Measurements from ENCODE around the gene RAB44. TPM values are rescaled to one million over a fixed set of nuclear protein-coding genes. Genes with fewer than 3 reads are reported as not detected.

The RAB44 gene
- total RNA-seq, 2 experiments from 2014 or later = not detected

GRCh38 chr6:36671687-36672375 is 25.8 kb upstream of the RAB44 start:
- ATAC-seq = no peak
- no peaks in the 10 kb centered on the region for H3K36me3 Mint-ChIP-seq (ENCODE audit: low read depth)
- no peaks in the 10 kb centered on the region for H3K9me3 Mint-ChIP-seq (ENCODE audit: insufficient read depth)
- H3K27me3 Mint-ChIP-seq (ENCODE audit: low read depth) = no peaks in the 10 kb centered on the region
- peaks cover 20% of the 10 kb centered on the region for H3K4me1 Mint-ChIP-seq (ENCODE audit: low read depth)
- H3K4me3 Mint-ChIP-seq = no peak overlapping the region
- ChIA-PET CTCF (interaction anchor here (1.0 kb wide), 1 partner anchor 8 kb away, joined by 4 read pairs; no protein-coding TSS in a partner anchor), POLR2A (no interaction called here)
- no peak overlapping the region for H3K27ac Mint-ChIP-seq
- DNase-seq = no peak

- H3K27ac Mint-ChIP-seq = no peak overlapping the region
- no peaks in the 10 kb centered on the region for H3K27me3 Mint-ChIP-seq (ENCODE audit: low read depth)
- ChIA-PET CTCF (interaction anchor here (1.0 to 2.0 kb wide), 5 partner anchors 11 to 109 kb away, joined by 3 to 5 read pairs (median 3); no protein-coding TSS in a partner anchor), POLR2A (no interaction called here)
- no peak for DNase-seq
- H3K36me3 Mint-ChIP-seq (ENCODE audit: low read depth) = peaks cover 3% of the 10 kb centered on the region
- H3K4me1 Mint-ChIP-seq (ENCODE audit: low read depth) = peaks cover 36% of the 10 kb centered on the region
- H3K4me3 Mint-ChIP-seq = no peak overlapping the region
- H3K9me3 Mint-ChIP-seq (ENCODE audit: insufficient read depth) = no peaks in the 10 kb centered on the region
- no peak for ATAC-seq
These were observed 23.7 kb upstream of the RAB44 start for GRCh38 chr6:36673882-36674281.

GRCh38 chr6:36674942-36675341 is 22.7 kb upstream of the RAB44 start:
- peaks cover 37% of the 10 kb centered on the region for H3K4me1 Mint-ChIP-seq (ENCODE audit: low read depth)
- peaks cover 3% of the 10 kb centered on the region for H3K36me3 Mint-ChIP-seq (ENCODE audit: low read depth)
- ATAC-seq = no peak
- no peaks in the 10 kb centered on the region for H3K9me3 Mint-ChIP-seq (ENCODE audit: insufficient read depth)
- ChIA-PET CTCF (interaction anchor here (1.5 to 2.0 kb wide), 2 partner anchors 12 to 108 kb away, joined by 3 to 5 read pairs; no protein-coding TSS in a partner anchor), POLR2A (interaction anchor here (1.0 kb wide), 1 partner anchor 75 kb away, joined by 3 read pairs; no protein-coding TSS in a partner anchor)
- H3K27me3 Mint-ChIP-seq (ENCODE audit: low read depth) = no peaks in the 10 kb centered on the region
- no peak overlapping the region for H3K27ac Mint-ChIP-seq
- DNase-seq = no peak
- no peak overlapping the region for H3K4me3 Mint-ChIP-seq

GRCh38 chr6:36676141-36677058 is 21.2 kb upstream of the RAB44 start:
- Mint-ChIP-seq H3K4me1 (ENCODE audit: low read depth) (peaks cover 47% of the 10 kb centered on the region), H3K36me3 (ENCODE audit: low read depth) (peaks cover 14% of the 10 kb centered on the region), H3K27me3 (ENCODE audit: low read depth) (no peaks in the 10 kb centered on the region), H3K4me3 (peak overlapping the region; percentile 89), H3K27ac (peak overlapping the region; percentile 81), H3K9me3 (ENCODE audit: insufficient read depth) (no peaks in the 10 kb centered on the region)
- ATAC-seq = no peak
- ChIA-PET POLR2A (interaction anchor here (2.0 kb wide), 1 partner anchor 81 kb away, joined by 4 read pairs; no protein-coding TSS in a partner anchor), CTCF (interaction anchor here (0.6 to 5.0 kb wide), 9 partner anchors 9 to 253 kb away, joined by 3 to 40 read pairs (median 4); no protein-coding TSS in a partner anchor)
- no peak for DNase-seq

GRCh38 chr6:36677059-36677749 is 20.4 kb upstream of the RAB44 start:
- no peak for DNase-seq
- H3K27ac Mint-ChIP-seq = peak overlapping the region; percentile 69
- peaks cover 51% of the 10 kb centered on the region for H3K4me1 Mint-ChIP-seq (ENCODE audit: low read depth)
- H3K4me3 Mint-ChIP-seq = peak overlapping the region; percentile 89
- no peak for ATAC-seq
- H3K36me3 Mint-ChIP-seq (ENCODE audit: low read depth) = peaks cover 14% of the 10 kb centered on the region
- CTCF ChIA-PET = interaction anchor here (0.6 to 5.0 kb wide), 11 partner anchors 10 to 253 kb away, joined by 3 to 40 read pairs (median 5); no protein-coding TSS in a partner anchor
- H3K9me3 Mint-ChIP-seq (ENCODE audit: insufficient read depth) = no peaks in the 10 kb centered on the region
- H3K27me3 Mint-ChIP-seq (ENCODE audit: low read depth) = no peaks in the 10 kb centered on the region
- POLR2A ChIA-PET = interaction anchor here (1.4 to 2.0 kb wide), 2 partner anchors 82 to 309 kb away, joined by 3 to 4 read pairs; partner anchors contain the start of gene MTCH1

GRCh38 chr6:36677753-36678487 is 19.7 kb upstream of the RAB44 start:
- Mint-ChIP-seq H3K27me3 (ENCODE audit: low read depth) (no peaks in the 10 kb centered on the region), H3K4me3 (peak overlapping the region; percentile 89), H3K36me3 (ENCODE audit: low read depth) (peaks cover 19% of the 10 kb centered on the region), H3K9me3 (ENCODE audit: insufficient read depth) (no peaks in the 10 kb centered on the region), H3K27ac (peak overlapping the region; percentile 69), H3K4me1 (ENCODE audit: low read depth) (peaks cover 58% of the 10 kb centered on the region)
- DNase-seq = no peak
- POLR2A ChIA-PET = interaction anchor here (0.6 to 2.0 kb wide), 8 partner anchors 11 to 308 kb away, joined by 3 to 4 read pairs (median 3); partner anchors contain the start of gene MTCH1
- CTCF ChIA-PET = interaction anchor here (0.8 to 5.0 kb wide), 11 partner anchors 9 to 254 kb away, joined by 3 to 40 read pairs (median 5); no protein-coding TSS in a partner anchor
- no peak for ATAC-seq

GRCh38 chr6:36678488-36679042 is 19.1 kb upstream of the RAB44 start, which contains the start of gene CDKN1A:
CDKN1A (plus strand) TSS chr6:36678714; CDS start chr6:36684102, 5,388 bp downstream.
- H3K36me3 Mint-ChIP-seq (ENCODE audit: low read depth) = peaks cover 21% of the 10 kb centered on the region
- POLR2A ChIA-PET = interaction anchor here (0.6 to 1.4 kb wide), 9 partner anchors 11 to 307 kb away, joined by 3 to 4 read pairs (median 3); partner anchors contain the start of gene MTCH1
- H3K27me3 Mint-ChIP-seq (ENCODE audit: low read depth) = no peaks in the 10 kb centered on the region
- peak within 1 kb of the TSS; percentile 89 for H3K4me3 Mint-ChIP-seq
- ATAC-seq (peak; percentile 72), DNase-seq (peak; percentile 84)
- peaks cover 65% of the 10 kb centered on the region for H3K4me1 Mint-ChIP-seq (ENCODE audit: low read depth)
- H3K9me3 Mint-ChIP-seq (ENCODE audit: insufficient read depth) = no peaks in the 10 kb centered on the region
- CTCF ChIA-PET = interaction anchor here (0.6 to 5.0 kb wide), 12 partner anchors 9 to 104 kb away, joined by 3 to 40 read pairs (median 4); no protein-coding TSS in a partner anchor
- peak within 1 kb of the TSS; percentile 90 for H3K27ac Mint-ChIP-seq

- CTCF ChIA-PET = interaction anchor here (0.6 to 5.0 kb wide), 22 partner anchors 8 to 339 kb away, joined by 3 to 40 read pairs (median 4); no protein-coding TSS in a partner anchor
- ATAC-seq (peak; percentile 0), DNase-seq (peak; percentile 42)
- Mint-ChIP-seq H3K27me3 (ENCODE audit: low read depth) (no peaks in the 10 kb centered on the region), H3K4me1 (ENCODE audit: low read depth) (peaks cover 70% of the 10 kb centered on the region), H3K27ac (peak overlapping the region; percentile 90), H3K9me3 (ENCODE audit: insufficient read depth) (no peaks in the 10 kb centered on the region), H3K36me3 (ENCODE audit: low read depth) (peaks cover 27% of the 10 kb centered on the region), H3K4me3 (peak overlapping the region; percentile 89)
- POLR2A ChIA-PET = interaction anchor here (0.6 to 1.6 kb wide), 10 partner anchors 11 to 1276 kb away, joined by 3 to 5 read pairs (median 3); no protein-coding TSS in a partner anchor
These were observed 18.4 kb upstream of the RAB44 start for GRCh38 chr6:36679043-36679833.

- Mint-ChIP-seq H3K9me3 (ENCODE audit: insufficient read depth) (no peaks in the 10 kb centered on the region), H3K27ac (peak overlapping the region; percentile 74), H3K27me3 (ENCODE audit: low read depth) (no peaks in the 10 kb centered on the region), H3K4me3 (peak overlapping the region; percentile 56), H3K4me1 (ENCODE audit: low read depth) (peaks cover 46% of the 10 kb centered on the region), H3K36me3 (ENCODE audit: low read depth) (peaks cover 60% of the 10 kb centered on the region)
- DNase-seq (peak; percentile 69), ATAC-seq (peak; percentile 15)
- ChIA-PET POLR2A (interaction anchor here (0.6 to 1.7 kb wide), 6 partner anchors 8 to 83 kb away, joined by 3 to 4 read pairs (median 3); no protein-coding TSS in a partner anchor), CTCF (interaction anchor here (0.8 to 4.1 kb wide), 11 partner anchors 8 to 83 kb away, joined by 3 to 20 read pairs (median 4); no protein-coding TSS in a partner anchor)
These were observed 15.1 kb upstream of the RAB44 start for GRCh38 chr6:36682328-36683144.
